ENCODE measurements around the gene NEGR1. TPM values are rescaled to one million over a fixed set of nuclear protein-coding genes. Genes with fewer than 3 reads are reported as not detected.

NEGR1 gene
- total RNA-seq, 1 donor from 2014 or later, result 1.6 TPM

- DNase-seq (ENCODE audit: low read depth), result no peak
These were observed 164.7 kb downstream of the NEGR1 start for GRCh38 chr1:72117621-72118020.

DNA sequence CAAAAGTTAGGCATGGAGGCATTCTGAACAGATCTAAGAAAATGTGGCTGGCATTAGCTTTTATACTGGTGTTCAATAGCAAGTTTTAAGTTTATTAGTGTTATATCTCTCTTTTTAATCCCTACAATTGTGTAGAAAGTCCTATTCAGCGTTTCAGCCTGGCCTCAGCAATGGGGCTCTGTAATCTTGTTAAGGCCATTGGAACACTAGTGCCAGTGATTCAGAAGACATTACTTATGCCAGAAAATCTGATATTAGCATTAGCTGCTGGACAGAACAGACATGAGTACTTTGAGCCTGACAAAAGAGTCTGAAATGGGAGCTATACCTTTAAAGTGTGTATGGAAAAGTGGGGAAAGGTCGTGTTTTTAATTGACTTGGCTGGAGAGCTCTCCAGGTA lies 167.0 kb downstream of the NEGR1 start:
- DNase-seq (ENCODE audit: low read depth), result no peak

- no peak for DNase-seq (ENCODE audit: low read depth)
These were observed 170.7 kb downstream of the NEGR1 start for GRCh38 chr1:72111662-72112061.

DNA sequence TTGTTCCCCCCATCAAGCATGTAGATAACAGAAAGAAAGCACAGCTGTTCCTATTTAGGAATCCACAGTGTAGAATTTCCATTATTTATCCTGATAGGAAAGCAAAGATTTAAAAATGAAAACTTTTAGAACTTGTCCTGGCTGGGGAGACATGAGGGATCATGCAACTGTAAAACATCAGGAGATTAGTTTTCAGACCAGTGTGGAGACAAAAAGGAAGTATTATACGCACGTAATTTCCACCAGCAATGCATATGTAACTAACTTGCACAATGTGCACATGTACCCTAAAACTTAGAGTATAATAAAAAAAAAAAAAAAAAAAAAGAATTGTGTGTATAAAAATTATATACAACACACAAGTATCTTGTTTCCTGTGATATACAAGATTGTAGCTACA lies 172.4 kb downstream of the NEGR1 start:
- DNase-seq (ENCODE audit: low read depth), result no peak

DNA sequence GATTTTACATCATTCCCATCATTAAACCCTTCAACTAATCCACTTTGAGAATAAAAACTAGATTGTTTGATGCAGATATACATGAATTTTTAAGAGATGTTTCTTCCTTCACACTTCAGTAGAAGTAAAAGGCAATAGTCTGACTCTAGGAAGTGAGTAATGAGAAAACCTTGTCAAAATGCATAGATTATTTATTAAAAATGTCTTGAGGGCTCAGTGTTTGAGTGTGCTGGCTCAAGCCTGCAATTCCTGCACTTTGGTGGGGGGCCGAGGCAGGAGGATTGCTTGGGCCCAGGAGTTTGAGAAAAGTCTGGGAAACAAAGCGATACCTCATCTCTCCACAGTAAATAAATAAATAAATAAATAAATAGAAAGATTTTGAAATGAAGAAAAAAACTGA lies 177.1 kb downstream of the NEGR1 start:
- peak; percentile 61 for DNase-seq (ENCODE audit: low read depth)

DNA sequence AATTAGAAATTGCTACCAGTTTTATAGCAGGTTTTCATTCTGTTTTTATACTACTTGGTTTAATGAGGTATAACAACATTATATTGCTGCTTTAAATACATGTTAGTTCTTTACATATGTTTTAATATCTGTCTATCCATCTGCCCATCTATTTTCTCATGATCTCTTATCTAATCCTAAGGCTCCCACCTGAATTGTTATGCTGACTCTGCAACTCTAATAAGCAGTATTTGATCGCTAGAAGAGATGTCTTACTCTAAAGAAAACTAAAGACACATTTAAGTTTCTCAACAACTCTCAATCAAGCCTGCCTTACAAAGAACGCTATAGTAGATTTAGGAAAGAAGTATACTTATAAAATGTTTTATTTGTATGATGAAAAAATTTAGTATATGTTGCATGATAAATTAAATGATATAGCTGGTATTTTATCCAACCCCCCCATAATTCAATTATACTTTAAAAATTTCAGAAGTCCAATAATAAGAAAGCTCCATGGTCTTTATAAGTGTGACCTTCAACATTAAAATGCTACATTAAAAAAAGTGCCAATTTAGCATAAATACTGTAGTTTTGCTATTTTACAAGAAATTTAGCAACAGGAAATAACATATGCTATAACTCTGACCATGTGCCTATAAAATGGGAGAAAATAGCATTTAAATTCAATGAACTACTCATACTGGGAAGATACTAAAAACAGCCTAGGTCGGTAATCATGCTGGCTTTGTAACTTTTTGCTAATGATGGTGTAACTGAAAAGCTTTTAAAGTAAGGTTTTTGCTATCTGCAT lies 180.3 kb downstream of the NEGR1 start:
- no peak for DNase-seq (ENCODE audit: low read depth)

DNA sequence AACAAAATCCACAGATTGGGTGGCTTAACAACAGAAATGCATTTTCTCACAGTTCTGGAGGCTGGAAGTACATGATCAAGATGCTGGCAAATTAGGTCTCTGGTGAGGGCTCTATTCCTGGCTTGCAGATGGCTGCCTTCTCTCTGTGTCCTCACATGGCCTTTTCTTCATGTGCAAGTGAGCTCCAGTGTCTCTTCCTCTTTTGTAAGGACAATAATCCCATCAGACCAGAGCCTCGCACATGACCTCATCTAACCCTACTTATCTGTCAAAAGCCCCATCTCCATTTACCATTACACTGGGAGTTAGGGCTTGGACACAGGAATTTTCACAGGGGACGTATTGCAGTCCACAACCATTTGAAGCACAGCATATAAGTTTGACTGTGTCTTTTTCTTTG lies 181.6 kb downstream of the NEGR1 start:
- DNase-seq (ENCODE audit: low read depth), result no peak

- no peak for DNase-seq (ENCODE audit: low read depth)
These were observed 184.3 kb downstream of the NEGR1 start for GRCh38 chr1:72097851-72098570.

DNA sequence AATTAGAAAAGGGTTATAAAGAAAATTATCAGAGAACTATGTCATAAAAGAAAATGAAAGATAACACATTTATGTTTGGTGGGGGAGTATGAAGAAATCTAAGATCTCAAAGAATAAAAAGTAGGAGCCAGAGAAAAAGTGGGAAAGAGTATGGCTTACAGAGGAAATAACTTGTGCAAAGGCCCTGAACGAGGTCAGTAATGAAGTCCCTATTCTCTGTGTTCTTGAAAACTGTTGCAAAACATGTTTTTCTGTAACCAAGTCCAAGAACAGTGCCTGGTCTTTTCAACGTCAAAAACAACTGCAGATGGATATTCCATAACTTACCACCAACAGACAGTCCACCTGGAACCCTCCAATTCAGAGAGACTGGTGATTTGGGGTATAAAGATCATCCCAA lies 188.1 kb downstream of the NEGR1 start:
- no peak for DNase-seq (ENCODE audit: low read depth)

DNA sequence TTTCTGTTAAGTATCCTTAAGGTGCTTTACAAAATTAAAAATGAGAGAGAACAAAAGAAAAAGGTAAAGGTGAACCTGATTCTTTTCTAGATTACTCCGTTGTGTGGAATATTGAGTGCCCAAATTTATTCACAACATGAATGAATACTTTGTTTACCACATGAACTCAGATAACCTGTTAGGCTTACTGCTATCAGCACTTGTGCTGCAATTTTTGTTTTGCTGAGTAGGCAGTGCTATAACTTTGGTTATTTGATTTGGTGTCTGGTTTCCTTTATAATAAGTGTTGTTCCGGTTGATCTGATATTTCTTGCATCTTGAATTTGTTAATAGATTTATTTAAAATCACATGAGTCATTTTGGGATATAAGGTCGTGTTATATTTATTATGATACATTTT lies 195.9 kb downstream of the NEGR1 start:
- DNase-seq (ENCODE audit: low read depth), result no peak

- no peak for DNase-seq (ENCODE audit: low read depth)
These were observed 206.9 kb downstream of the NEGR1 start for GRCh38 chr1:72075425-72075824.

DNA sequence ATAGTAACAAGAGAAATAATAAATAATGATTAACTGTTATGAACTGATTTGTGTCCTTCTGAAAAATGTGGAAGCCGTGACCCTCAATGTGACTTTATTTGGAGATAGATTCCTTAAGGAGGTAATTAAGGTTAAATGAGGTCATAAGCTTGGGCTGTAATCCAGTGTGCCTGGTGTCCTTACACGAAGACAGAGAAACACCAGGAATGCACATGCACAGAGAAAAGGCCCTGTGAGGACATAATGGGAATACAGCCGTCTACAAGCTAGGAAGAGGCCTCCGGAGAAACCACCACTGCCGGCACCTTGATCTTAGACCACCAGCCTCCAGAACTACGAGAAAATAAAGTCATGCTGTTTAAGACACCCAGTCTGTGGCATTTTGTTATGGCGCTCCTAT lies 215.9 kb downstream of the NEGR1 start:
- DNase-seq (ENCODE audit: low read depth), result no peak

DNA sequence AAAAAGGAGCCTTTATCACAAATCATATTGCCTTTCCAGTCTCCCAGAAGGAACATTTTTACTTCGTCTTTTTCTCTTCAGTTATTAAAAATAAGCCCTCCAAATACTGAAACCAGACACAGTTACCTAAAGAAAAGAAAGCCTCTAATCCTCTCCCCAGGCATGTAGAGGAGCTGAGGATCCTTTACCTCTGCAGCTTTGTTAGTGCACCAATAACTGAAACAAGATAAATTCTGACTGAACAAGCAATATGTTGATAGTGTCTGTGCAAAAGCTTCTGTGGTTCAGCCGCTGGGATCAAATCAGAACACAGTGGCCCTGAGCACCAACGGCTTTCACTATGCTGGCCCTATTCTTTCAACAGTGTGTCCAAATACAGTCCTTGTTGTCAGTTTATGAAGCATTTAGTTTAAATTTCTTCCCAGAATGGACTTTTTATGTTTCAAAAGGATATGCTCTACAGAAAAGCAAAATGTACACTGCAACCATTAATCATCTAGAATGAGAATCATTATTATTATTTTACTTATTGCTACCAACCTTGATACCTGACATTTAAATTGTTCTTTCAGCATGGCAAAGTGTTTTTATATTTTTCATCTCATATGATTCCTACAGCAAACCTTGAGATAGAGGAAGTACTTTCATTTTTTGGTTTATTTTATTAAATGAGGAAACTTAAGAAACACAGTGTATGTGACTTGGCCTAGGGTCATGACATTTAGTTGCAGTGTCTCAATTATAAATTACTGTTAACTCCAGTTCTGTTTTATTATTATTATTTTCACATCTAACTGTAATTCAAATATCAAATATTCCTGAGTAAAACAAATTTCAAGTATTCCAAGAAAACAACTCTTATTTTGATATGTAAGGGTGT lies 217.9 kb downstream of the NEGR1 start:
- DNase-seq (ENCODE audit: low read depth), result no peak

DNA sequence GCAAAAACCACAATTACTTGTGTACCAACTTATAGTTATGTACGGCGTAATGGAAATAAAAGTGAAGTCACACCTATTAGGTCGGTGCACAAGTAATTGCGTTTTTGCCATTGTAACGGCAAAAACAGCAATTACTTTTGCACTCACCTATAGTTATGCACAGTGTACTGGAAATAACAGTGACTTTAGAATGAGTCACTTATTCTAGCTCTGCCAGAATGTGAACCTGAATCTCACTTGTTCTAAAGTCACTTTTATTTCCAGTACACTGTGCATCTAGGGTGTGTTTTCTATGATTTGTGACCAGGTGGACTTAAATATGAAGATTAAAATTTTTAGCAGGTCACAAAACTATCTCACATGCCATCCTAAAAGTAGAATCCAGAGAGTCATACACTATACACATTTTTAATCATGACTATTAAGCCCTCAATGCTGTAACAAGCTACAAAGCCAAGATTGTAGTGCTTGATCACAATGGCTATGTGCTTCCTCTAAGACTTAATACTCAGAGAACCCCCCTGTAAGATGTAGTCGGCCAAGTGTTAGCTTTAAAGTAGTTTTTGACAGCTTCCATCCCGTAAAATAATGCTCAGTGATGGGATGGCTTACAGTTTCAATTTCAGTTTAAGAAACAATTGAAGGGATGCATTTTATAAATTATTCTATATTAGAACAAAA lies 218.8 kb downstream of the NEGR1 start:
- DNase-seq (ENCODE audit: low read depth), result peak; percentile 33

DNA sequence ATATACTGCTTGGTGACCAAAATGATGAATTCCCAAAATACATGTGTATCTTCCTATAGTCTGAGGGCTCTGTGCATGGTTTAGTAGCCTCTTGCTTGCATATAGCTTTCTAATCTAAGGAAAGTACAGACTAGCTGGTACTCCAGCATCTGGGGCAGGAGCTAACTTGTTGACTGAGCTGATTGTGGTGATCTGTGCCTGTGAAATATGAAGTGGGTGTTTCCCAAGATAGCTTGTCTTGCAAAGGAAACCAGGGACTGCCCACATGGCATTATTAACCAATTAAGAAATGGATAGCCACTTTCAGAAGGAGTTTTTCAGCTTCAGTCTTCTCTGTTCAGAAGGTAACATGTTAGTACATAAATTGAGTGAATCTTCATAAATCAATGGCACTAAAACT lies 219.8 kb downstream of the NEGR1 start:
- peak; percentile 3 for DNase-seq (ENCODE audit: low read depth)

- no peak for DNase-seq (ENCODE audit: low read depth)
These were observed 221.7 kb downstream of the NEGR1 start for GRCh38 chr1:72060466-72061245.

DNA sequence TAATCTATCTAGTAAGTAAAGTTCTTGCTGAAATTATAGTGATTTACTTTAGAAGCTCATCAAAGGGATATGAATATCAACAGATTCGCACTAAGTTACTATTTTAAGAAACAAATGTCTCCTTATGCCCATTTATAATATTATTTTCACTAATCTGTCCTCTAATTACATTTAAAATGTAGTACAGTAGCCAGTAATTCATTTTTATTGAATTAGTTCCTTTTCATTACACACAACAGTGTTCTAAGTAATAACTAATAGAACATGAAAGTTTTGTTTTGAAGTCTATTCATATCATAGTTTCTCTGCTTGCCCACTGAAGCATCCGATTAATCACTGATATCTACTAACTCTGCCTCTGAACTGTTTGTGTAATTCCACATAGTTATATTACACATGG lies 225.8 kb downstream of the NEGR1 start:
- no peak for DNase-seq (ENCODE audit: low read depth)

DNA sequence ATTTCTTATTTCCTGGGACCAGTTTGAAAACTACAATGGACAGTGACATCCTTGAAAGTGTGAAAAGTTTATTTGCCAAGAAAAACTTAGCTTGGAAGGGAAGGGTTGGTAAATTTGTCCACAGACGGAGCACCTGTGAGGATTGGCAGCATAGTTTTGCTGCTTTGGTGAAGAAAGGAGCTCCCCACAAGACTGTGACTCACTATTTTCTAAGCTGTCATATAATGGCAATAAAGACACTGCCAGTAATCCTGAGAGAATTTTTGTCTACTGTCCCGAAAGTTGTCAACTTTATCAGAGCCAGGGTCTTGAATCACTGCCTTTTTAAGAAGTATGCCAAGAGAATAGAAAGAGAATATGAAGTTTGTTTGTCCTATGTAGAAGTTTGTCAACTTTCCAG lies 230.8 kb downstream of the NEGR1 start:
- peak; percentile 6 for DNase-seq (ENCODE audit: low read depth)

GRCh38 chr1:72050551-72050950 lies 231.8 kb downstream of the NEGR1 start:
- DNase-seq (ENCODE audit: low read depth), result no peak

GRCh38 chr1:72037745-72038343 lies 244.5 kb downstream of the NEGR1 start:
- peak; percentile 60 for DNase-seq (ENCODE audit: low read depth)

- DNase-seq (ENCODE audit: low read depth), result no peak
These were observed 247.5 kb downstream of the NEGR1 start for GRCh38 chr1:72034827-72035226.

All from renal cortical epithelial cell (primary cell).